HG02610 (cell line): ENCODE data around the gene ATAD3A.

ENCODE experiments used
- ATAC-seq: cut with Tn5 transposase; IDR thresholded peaks from one replicate; pipeline ENCODE4 v1.9.1; 2021; ENCODE audit warnings: mild to moderate bottlenecking, moderate library complexity; ENCODE audit not compliant: unreplicated experiment

Gene ATAD3A

DNA sequence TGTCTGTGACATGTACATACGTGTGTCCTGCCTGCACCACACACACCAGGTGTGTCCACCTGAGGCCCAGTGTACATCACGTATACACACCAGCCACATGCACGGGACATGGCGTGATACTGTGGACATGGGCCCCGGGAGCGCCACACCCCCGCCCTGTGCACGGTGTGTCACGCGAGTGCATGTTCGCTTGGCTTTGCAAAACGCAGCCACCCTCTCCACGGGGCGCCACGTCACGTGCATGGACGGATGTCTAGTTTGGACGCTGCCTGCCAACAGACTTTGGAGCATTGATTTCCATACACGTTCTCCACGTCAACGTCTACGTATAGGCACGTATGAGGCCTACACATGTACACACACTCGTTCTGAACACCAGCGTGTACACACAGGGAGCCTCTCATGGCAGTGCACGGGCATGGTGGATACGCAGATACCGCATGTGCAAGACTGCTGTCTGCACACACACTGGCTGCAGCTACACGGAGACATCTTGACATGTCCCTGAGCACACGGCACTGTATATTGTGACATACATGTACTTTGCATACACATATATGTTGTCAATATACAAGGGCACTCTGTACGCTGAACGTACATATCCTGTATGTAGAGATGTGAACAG lies 25.8 kb downstream of the ATAD3A start:
- no peak for ATAC-seq

DNA sequence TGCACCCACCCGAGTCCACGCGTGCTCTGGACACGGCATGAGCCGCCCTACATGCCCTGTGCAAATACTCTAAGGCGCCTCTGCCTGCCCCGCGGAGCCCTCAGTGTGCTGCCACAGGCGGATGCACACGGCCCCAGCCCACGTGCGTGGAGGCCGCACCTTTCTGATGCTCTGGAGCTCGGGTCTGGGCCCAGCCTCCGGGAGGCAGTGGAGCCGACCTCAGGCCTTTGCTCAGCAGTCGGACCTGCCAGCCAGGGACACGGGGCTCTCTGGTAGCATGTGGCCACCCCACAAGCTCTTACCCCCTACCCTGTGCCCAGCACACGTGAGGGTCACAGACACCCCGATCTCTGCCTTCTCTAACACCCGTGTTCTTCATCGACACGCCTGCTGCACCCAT lies 26.4 kb downstream of the ATAD3A start:
- no peak for ATAC-seq

DNA sequence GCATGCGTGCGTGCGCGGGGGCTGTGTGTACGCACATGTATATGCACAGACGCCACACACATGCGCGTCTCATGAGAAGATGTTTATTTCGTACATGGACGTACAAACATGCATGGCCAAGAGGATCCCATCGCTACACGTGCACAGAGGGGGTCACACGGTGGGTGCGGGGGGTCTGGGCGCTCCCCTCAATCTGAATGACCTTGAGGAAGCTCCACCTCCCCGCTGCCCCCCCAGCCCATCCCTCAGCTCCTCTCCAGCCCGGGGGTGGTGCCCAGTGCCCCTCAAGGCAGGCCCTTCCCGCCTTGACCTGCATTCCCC lies 27.0 kb downstream of the ATAD3A start:
- ATAC-seq, result no peak

DNA sequence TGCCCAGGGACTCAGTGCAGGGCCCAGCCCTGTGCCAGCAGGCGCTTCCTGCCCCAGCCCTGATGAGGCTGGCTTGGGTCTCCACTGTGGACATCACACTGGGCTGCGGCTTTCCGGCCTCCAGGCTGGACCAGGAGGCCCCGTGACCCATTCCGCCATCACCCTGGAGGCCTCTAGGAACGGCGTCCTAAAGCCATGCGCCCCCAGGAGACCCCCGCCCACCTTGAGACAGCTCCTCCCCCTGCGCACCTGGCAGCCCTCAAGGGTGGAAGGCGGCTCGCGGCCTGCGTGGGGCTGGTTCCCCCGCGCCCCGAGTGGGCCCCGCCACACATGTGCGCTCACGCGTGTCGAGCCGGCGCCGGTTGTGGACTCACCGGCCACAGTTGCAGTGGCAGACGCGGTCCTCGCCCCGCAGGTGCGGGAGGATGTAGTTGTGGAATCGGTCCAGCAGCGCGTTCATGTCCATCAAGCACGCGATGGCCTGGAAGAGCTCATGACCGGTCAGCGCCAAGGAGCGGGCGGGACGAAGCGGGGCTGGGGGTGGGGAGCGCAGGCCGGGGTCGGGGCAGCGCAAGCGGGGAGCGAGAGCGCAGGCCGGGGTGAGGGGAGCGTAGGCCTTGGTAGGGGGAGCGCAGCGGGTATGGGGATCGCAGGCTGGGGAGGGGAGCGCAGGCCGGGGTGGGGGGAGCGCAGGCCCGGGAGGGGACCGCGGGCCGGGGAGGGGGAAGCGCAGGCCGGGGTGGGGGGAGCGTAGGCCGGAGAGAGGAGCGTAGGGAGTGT lies 27.5 kb downstream of the ATAD3A start:
- no peak for ATAC-seq

DNA sequence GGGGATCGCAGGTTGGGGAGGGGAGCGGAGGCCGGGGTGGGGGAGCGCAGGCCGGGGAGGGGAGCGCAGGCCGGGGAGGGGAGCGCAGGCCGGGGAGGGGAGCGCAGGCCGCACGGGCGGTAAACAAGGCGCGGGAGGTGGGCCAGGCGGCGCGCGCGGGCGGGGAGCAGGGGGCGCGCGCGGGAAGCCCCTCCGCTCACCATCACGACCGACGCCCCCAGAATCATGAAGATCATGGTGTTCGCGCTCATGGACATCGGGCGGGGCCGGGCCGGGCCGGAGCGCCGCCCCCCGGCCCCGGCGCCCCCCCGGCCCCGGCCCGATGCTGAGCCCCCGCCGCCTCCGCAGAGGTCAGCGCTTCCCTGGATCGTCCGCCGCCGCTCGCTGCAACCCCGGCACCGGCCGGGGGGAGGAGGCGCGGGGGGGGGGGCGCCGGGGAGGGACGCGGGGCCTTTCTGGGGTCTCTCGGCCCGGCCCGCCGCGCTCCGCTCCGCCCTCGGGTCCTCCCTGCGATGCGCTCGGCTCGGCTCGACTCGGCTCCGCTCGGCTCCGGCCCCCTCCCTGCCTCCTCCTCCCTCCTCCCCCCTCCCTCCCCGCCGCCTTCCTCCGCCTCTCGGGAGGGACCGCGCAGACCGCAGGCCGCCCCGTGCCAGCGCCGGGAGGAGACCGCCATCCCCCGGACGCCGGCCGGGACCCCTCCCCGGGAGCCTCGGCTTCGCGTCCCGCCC lies 28.3 kb downstream of the ATAD3A start, which contains the start of gene TMEM240:
Gene TMEM240 (minus strand): TSS at position 535 of the 728 bp plus-strand sequence. CDS start 278 bp downstream, at position 257.
- ATAC-seq, result no peak

DNA sequence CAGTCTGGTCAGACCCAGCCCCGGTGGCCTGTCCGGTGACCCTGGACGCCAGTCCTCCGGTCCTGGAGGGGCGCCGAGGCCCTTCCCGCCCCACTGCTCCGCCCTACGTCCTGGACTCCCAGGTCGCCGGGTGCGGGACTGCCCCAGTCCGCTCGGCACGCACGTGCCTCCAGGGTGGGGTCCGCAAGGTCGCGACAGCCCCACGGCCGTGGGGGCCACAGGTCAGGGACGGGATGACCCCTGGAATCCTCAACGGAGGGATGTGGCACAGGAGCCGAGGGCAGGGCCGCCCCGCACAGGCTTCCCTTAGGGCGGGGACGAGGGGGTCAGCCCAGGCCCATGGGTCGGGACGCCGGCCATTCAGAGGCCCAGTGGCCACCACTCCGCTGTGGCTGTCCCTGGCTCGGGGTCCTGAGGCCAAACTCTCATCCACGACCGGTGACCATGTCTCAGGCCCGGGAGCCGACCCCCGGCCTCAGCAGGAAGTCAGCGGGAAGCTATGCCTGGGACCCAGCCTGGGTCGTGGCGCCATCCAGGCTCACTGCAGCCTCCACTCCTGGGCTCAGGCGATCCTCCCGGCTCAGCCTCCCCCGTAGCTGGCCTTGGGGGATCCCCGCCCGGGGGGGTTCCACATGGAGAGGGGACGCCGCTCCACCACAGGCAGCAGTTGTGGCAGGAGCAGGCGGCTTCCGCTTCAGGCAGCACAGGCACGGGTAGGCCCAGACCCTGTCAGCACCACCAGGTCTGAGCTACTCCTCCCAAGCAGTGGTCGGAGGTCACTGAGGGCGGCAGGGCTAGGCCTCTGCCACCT lies 29.1 kb downstream of the ATAD3A start:
- no peak for ATAC-seq

DNA sequence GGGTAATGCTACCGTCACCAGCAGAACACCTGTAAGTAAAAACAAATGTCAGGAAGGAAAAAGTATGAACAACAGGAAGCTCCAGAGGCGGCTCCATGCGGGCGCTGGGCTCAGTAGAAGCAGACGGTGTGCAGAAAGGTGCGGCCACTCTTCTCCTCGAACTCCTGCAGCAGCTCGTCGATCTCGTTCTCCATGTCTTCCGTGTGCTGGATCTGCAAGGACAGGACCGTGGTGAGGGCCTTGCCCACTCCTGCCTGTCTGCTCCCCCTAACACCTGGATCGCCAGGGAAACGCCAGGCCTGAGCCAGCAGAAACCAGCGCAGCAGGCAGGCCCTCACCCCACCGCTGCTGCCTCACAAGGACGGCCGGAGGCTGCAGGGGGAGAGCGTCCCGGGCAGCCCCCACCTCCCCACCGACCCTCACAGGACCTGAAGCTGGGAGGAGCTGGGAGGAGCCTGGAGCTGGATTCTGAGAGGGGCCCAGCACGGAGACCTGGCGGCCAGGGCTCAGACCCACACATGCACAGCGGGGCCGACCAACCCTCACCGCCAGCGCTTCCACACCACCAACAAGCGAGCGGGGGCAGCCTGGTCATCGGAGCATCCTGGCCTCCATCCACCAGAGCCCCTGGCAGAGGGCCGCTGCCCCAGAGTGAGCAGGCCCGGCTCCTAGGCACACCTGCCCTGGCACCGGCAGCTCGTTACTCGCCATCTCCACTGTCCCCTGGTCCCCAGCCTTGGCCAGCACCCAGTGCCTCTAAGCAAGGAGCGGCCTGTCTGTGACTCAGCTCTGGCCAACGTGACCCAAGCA lies 30.2 kb downstream of the ATAD3A start:
- no peak for ATAC-seq

DNA sequence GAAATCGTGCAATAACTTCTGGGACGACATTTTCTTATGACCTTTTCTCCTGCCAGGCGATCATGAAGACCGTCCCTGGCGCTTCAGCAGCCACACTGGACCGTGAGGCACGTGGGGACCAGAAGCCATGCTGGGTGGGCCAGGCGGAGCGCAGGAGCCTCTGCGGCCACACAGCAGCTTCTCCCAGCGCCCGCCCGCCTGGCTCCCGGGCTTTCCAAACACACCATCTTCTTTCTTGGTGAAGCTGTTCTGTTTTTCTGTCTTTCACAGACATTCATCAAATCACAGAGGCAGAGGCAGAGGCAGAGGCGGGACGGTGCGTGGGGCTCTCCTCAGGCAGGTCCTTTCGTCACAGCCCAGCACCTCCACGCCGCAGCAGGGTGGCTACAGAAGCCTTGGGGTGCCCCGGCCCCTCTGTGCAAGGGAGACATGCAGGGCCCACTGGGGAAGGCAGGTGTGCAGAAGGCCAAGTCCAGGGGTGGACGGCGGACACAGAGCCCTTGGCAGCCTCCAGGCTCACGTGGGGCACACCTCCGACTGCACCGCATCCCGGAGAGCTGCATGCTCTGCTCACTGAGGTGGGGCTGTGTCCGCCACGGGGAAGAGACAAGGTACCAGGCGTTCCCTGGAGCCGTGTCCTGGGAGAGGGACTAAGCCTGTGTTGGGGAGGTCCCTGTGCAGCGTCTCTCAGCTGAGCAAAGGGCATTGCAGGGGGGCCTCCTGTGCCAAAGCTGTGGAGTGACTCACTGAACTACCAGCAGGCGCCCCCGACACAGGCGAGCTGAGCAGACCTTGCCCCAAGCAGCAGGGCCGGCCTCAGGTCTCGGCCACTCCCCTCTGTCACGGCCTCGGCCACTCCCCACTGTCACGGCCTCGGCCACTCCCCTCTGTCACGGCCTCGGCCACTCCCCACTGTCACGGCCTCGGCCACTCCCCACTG lies 31.1 kb downstream of the ATAD3A start:
- ATAC-seq, result no peak

DNA sequence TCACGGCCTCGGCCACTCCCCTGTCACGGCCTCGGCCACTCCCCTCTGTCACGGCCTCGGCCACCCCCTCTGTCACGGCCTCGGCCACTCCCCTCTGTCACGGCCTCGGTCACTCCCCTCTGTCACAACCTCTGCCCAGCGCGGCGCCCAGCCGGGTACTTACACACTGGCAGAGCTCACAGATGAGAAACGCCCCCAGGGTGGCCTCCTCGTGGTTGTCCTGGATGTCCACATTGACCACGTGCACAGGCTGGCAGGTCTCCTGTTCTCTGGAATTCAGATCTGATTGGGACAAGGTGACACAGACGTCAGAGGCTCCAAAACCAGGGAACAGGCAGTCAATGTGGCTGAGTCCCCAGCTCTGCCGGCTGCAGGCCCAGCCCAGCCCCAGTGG lies 31.7 kb downstream of the ATAD3A start:
- no peak for ATAC-seq

DNA sequence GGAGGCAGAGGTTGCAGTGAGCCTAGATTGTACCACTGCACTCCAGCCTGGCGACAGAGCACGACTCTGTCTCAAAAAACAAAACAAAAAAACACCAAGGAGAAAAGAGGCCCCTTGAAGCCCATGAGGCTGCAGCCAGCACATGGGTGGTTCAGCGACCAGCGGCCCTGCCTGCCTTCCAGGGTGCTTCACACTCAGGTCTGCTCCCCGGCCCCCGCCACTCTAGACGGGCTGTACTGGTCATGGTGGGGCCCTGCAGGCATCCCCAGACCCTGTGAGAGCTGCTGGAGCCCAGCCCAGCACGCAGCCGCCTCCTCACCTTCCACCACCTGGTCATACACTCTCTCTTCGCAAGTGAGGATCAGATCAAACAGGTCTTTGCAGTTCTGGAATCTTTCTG lies 32.6 kb downstream of the ATAD3A start:
- ATAC-seq, result no peak

DNA sequence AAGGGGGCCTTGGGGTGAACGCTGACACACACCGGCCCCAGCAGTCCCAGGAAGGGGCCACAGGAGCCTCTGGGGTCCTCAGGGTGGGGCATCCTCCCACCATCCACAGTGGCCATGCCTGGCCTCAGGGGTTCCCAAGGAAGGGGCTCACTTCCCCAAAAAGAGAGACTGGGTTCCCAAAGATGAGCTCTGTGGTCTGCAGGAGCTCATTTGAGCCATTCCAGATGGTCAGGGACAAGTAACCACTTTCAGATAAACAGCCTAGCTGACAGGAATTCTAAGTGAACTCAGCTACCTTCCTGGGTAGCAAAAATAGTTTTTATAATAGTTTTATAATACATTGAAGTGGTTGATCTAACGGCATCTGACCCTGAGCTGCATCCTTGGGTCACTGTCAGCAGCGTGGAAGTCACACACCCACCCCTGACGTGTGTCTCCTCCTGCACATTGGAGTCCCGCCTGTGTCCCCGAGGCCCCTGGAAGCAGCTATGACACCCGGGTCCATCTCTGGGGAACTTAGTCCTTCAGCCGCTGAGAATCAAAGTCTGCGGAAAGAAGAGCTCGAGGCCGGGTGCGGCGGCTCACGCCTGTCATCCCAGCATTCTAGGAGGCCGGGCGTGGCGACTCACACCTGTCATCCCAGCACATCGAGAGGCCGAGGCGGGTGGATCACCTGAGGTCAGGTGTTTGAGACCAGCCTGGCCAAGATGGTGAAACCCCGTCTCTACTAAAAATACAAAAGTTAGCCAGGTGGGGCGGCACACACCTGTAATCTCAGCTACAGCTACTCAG lies 34.2 kb downstream of the ATAD3A start:
- ATAC-seq, result no peak

DNA sequence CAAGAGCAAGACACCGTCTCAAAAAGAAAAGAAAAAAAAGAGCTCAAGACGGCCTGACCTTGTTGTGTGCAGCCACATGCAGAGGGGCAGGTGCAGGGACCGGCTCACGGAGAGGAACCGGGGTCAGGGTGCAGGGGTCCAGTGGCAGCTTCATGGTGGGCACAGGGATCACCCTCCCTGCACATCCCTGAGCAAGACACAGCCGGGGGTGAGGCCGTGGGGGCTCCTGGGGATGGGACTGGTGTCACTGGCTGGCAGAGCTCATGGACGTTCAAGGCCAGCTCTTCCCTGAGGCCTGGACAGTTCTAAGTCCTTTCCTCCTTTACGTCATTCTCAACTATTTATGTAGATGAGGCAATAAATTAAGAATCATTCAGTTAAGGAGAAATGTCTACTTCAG lies 35.0 kb downstream of the ATAD3A start:
- no peak for ATAC-seq

DNA sequence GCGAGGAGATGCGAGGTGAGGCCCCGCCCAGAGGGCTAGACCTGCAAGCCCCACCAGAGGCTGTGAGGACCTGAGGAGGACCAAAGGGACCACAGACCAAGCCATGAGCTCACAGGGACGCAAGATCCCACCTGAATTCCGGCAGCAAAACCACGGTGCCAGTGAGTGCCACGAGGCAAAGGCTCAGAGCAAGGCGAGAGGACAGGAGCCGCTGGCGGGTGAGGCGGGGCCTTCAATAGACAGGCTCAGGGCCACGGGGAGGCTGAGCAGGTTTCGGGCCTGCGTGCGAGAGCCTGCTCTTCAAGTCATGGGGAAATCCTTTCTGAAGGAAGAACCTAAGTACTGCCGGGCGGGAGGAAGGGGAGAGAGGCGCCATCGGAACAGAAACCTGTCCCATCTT lies 35.5 kb downstream of the ATAD3A start:
- ATAC-seq, result no peak

DNA sequence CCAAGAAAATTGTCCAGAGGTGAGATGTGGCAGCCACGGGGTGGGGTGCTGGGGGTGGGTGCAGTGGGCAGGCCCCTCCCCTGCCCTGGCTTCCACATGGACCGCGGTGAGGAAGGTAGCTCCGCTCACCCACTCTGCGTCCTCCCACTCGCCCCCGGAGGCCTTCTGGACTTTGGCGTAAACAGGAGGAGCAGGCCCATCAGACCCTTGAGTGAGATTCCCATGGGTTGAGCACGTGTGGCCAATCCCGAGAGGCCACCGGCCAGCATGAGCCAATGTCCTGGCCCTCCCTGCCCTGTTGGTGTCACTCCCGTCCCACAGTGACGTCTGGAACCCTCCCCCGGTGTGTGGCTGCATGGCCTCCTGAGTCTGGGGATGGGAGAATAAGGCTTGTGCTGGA lies 36.6 kb downstream of the ATAD3A start:
- no peak for ATAC-seq

DNA sequence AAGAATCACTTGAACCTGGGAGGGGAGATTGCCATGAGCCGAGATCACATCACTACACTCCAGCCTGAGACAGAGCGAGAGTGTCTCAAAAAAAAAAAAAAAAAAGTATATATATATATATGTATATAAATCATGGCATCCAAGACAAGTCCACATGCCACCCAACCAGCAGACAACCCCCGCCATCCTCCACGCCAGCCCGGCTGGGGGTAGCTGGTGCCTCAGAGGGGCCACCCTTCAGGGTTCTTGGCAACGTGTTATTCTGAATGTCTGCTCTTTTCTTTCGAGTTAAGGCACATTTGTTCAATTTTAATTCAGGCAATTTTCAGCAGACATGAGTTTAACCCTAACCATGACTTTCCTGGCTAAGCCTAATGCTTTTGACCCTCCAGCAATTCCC lies 38.1 kb downstream of the ATAD3A start:
- ATAC-seq, result no peak

DNA sequence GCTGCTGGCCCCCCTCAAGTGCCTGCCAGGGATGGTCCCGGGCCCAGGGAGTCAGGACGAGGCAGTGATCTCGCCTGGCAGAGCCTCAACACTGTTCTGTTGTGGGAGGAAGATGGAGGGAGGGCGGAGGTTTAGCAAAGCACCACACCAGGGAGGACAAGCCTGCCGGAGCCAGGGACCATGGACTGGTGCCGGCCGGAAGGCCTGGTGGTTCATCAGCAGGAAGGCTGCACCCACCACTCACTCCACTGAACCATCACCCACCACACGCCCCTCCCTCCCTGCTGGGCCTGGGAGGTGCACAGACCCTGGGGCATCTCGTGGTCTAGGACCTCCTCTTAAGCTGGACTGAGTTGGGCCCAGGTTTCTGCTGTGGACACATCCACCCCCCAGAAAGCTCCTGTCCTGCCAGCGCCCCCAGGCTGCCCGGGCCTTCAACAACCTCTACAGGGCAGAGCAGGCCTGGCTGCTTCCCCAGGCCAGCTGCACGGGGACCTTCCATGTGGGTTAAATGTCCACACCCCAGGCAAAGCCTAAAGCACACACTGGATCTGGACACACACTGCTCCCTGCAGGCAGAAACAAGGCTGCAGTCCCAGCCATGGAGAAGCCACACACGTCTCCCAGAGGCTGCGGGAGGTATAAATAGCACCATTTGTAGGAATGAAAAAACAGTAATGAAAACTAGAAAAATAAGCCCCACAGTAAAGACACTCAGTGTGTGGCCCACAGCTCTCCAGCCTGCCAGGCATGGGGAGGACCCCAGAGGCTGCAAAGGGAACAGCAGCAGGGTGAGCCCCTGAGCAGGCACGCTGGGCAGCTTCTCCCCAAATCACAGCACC lies 38.9 kb downstream of the ATAD3A start:
- no peak for ATAC-seq

DNA sequence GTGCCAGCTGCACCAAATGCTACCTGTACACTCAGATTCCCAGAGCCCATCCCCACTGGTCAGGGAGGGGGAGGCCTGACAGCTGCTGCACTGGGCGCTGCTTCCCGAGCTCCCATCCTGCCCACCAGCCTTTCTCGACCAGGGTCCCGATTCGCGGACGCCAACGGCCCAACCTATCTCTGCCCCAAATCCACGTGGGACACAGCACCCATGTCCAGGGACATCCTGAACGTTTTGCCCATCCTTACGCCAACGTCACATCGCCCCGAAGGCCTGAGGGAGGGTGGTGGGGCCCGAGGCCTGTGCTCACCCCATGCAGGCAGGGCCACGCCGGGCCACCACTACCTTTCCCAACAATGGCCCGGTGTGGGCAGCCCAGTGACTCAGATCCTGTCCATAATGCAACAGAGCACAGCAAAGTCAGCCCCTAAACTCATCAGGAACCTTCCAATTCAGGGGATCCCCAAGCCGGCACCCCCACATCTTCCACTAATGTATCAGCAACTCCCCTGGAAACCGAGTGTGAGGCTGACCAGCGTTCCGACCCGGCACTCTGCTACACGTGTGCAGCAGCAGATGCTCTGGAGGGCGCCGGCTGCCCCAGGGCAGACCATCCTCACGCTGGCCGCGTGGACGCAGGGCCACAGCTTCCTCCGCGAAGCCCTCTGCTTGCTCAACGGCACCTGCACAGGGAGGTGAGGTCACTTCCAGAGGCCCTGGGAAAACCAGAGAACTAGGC lies 39.7 kb downstream of the ATAD3A start:
- ATAC-seq, result no peak
